ENCODE data around the gene LIN52.

- TF ChIP-seq POLR2A (IDR thresholded peaks at IDR 0.05) (no peak), CTCF (IDR thresholded peaks at IDR 0.05) (no peak)
Measured at GRCh38 chr14:74238974-74239847, 154.5 kb downstream of the LIN52 start, which contains the start of gene VSX2.
